Adrenal gland (tissue), 12 donors: ENCODE results near the gene TMEM108. TPM values are rescaled to one million over a fixed set of nuclear protein-coding genes. Genes with fewer than 3 reads are reported as not detected.

Source experiments
- DNase-seq, 7 donors: peaks; one replicate each; pipeline ENCODE4 v3.0.0-alpha.2; 2019 to 2020
- H3K27ac ChIP-seq, 5 donors: fragments of 200-600 bp; sonication (generic) in 4 of 5; 1 replicate in 3 of 5; 2 replicates in 2 of 5; pipeline versions ENCODE4 v1.5.1 to v1.8.0; 2016 to 2020; ENCODE audit warnings: mild to moderate bottlenecking in 1 of 5
- H3K27me3 ChIP-seq: fragments of 200-600 bp; 2 replicates; pipeline ENCODE4 v1.8.0; 2021
- H3K36me3 ChIP-seq, 2 donors: fragments of 200-600 bp; replicated peaks in 1 of 2; 1 replicate in 1 of 2; 2 replicates in 1 of 2; pipeline versions ENCODE4 v1.5.1 to v1.8.0; 2018 to 2022
- H3K4me1 ChIP-seq, 2 donors: fragments of 200-600 bp; replicated peaks in 1 of 2; 1 replicate in 1 of 2; 2 replicates in 1 of 2; pipeline versions ENCODE4 v1.5.1 to v1.8.0; 2018 to 2021
- H3K4me3 ChIP-seq, 4 donors: fragments of 200-600 bp; sonication (generic) in 3 of 4; one replicate each; pipeline ENCODE4 v1.5.1; 2016 to 2018
- H3K9me3 ChIP-seq, 3 donors: fragments of 200-600 bp; sonication (generic) in 1 of 3; replicated peaks in 1 of 3; 1 replicate in 2 of 3; 2 replicates in 1 of 3; pipeline versions ENCODE4 v1.5.1 to v1.8.0; 2016 to 2021
- CTCF ChIP-seq, 6 experiments: fragments of 450-650 bp in 4 of 6; fragments of 200-600 bp in 2 of 6; sonication (generic) in 1 of 6; IDR thresholded peaks; 1 replicate in 5 of 6; 2 replicates in 1 of 6; pipeline versions ENCODE4 v1.5.1 to v1.8.0; 2016 to 2021; ENCODE audit warnings: antibody characterized with exemption in 6 of 6, mild to moderate bottlenecking in 2 of 6, moderate library complexity in 1 of 6
- POLR2A ChIP-seq, 2 donors: fragments of 450-650 bp; IDR thresholded peaks; one replicate each; pipeline ENCODE4 v1.6.1; 2017; ENCODE audit warnings: antibody characterized with exemption in 2 of 2, mild to moderate bottlenecking in 2 of 2, moderate library complexity in 1 of 2
- WGBS, 4 donors: extraction: QIAGEN DNeasy Blood & Tissue Kit in 2 of 4; methylation state at CpG; one replicate each; pipeline versions ENCODE4 v1.1.5 to v1.1.7; 2013 to 2017; 5-methylcytosine and 5-hydroxymethylcytosine counted together
- intact Hi-C, 2 donors: fragments of 100-400 bp; cut with DNase I; formaldehyde crosslinking; loops; one replicate each; pipeline versions ENCODE4 v1.14.1 to v1.15.0; 2022 to 2023
- polyA plus RNA-seq, 3 donors: library from polyadenylated mRNA; stranded (reverse); fragments of 200-250 nt in 2 of 3; fragments of 350-450 nt in 1 of 3; fragmentation: Illumina TruSeq in 1 of 3; extraction: RNeasy Lipid Tissue Mini Kit (QIAGEN cat#74804) in 1 of 3; gene quantifications; one replicate each; pipeline ENCODE4 v1.2.3, GENCODE V29; 2013 to 2014
- total RNA-seq, 9 donors: library from RNA; depleted of rRNA in 4 of 9; stranded (reverse); fragments of >200 nt in 4 of 9; fragments of 120-200 nt in 1 of 9; fragmentation: NEBNext Ultra II Directional in 1 of 9; extraction: Animal tissue kit (Norgen Biotek cat#: 25700) in 1 of 9; gene quantifications; one replicate each; pipeline versions ENCODE4 v1.1.0 to v1.2.4, GENCODE V29; 2013 to 2023
- donor health status: healthy with polysubstance abuse.
- donor health status: Bipolar disorder and iron deficiency.
- donor health status: DM: yes; HTN: yes; CAD: no.
- donor health status: DM: no; HTN: no; CAD: no.
- donor health status: DM: no; HTN: no; CAD: no.
- donor health status: DM: yes; HTN: yes; CAD: no.

TMEM108 gene
- total and polyA plus RNA-seq, 12 donors: 0.67 to 38.0 (median 14.8) TPM

DNA sequence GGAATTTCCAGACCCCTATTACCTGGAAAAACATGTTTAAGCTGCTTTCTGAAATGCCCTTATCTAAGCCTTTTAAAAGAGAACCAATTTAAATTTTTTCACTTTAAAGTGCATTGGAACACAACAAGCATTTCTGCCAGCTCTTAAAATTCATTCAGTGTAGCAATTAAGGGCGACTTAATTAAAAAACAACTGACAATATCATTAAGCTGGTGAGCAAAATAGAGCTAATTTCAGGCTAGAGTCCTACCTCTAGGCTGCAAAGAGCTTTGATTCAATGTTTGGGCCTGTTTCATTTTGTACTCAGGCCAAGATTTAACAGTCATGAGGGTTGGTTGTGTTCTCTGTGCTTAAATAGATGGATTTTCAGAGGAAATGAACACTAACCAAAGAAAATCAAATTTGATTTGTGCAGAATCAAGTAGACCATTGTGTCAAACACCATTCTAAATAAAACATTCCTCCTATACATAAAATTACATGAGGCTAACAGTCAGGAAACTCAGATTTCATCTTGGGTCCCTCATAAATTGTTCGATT, 114.6 kb downstream of the TMEM108 start:
- 62 to 95% (median 91%) methylated on average over 2 of the region's 2 CpGs for WGBS, 4 donors
- Histone ChIP-seq H3K4me1 (no peaks in the 10 kb centered on the region), H3K27ac (no peak overlapping the region), H3K27me3 (no peaks in the 10 kb centered on the region), H3K36me3 (no peaks in the 10 kb centered on the region), H3K9me3 (peaks cover 0 to 5% (median 0%) of the 10 kb centered on the region in 3 donors), H3K4me3 (no peak overlapping the region)
- TF ChIP-seq POLR2A (IDR thresholded peaks at IDR 0.05) (no peak), CTCF (IDR thresholded peaks at IDR 0.05) (no peak)
- intact Hi-C loops: no loop called here
- no peak for DNase-seq

DNA sequence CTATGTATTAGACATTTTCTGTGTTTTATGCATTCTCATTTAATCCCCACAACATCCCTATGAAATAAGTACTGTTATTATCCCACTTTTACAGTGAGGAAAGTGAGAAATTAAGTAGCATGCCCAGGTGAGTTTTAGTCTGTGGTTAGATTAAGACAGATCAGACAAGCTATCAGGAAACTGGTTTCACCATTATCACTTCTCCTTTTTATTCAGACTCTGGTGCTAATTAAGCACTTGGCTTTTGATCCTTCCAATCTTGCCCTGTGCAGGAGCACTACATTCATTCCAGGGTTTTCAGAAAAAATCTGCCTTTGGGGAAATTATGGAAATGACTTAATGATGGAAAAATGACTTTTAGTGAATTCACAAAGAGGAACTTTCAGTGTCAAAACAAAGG, 115.2 kb downstream of the TMEM108 start:
- intact Hi-C loops: no loop called here
- Histone ChIP-seq H3K27ac (no peak overlapping the region), H3K36me3 (no peaks in the 10 kb centered on the region), H3K4me3 (no peak overlapping the region), H3K4me1 (peaks cover 0 to under 1% of the 10 kb centered on the region in 2 donors), H3K27me3 (no peaks in the 10 kb centered on the region), H3K9me3 (peaks cover 0 to 5% (median 0%) of the 10 kb centered on the region in 3 donors)
- no peak for DNase-seq
- TF ChIP-seq POLR2A (IDR thresholded peaks at IDR 0.05): no peak
- TF ChIP-seq CTCF (IDR thresholded peaks at IDR 0.05): no peak

DNA sequence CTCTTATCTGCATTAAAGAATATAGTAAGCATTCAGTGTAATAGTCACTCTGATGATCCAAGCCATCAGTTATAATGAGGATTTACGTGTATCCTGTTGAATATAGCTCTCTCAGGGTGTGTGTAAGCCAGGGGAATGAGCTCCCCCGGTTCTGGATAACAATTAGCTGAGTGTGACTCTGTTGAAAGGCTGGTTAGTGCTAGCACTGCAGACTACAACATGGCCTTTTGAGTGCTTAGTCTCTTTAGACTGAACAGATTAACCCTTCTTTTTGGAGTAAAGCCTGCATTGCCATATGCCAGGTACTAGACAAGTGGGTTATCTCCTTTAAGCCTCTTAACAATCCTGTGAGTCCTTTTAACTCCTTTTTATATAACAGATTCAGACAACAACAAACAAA, 119.5 kb downstream of the TMEM108 start:
- Histone ChIP-seq H3K9me3 (no peaks in the 10 kb centered on the region), H3K27me3 (no peaks in the 10 kb centered on the region), H3K36me3 (no peaks in the 10 kb centered on the region), H3K4me1 (peaks cover 6 to 21% of the 10 kb centered on the region in 2 donors), H3K27ac (no peak overlapping the region), H3K4me3 (no peak overlapping the region)
- 77 to 82% (median 77%) methylated on average over 2 of the region's 2 CpGs for WGBS, 4 donors
- no peak for TF ChIP-seq CTCF (IDR thresholded peaks at IDR 0.05)
- no peak for TF ChIP-seq POLR2A (IDR thresholded peaks at IDR 0.05)
- DNase-seq: no peak
- intact Hi-C loops: no loop called here

DNA sequence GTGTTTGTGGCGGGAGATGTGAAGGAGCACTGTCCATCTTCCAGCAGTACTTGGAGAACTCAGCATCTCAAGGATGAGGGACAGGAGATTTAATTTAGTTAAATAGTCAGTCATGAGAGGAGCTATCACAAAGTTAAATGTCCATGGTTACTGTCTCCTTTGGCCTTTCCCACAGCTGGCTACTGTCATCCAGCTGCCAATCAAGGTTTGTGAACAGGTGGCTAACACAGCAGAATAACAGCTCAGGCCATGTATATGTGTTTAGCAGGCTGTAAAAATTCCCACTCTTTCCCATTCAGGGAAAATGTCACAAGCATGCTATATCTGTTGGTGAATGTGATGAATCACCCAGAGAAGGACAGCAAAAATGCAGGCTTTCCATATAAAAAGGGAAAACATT, 120.5 kb downstream of the TMEM108 start:
- TF ChIP-seq CTCF (IDR thresholded peaks at IDR 0.05): no peak
- no peak for TF ChIP-seq POLR2A (IDR thresholded peaks at IDR 0.05)
- H3K4me1 ChIP-seq: peaks cover 6 to 24% of the 10 kb centered on the region in 2 donors
- no peak for DNase-seq
- no peaks in the 10 kb centered on the region for H3K36me3 ChIP-seq
- H3K27ac ChIP-seq: peak overlapping the region in 1 of 5 donors; percentile 47
- no peaks in the 10 kb centered on the region for H3K9me3 ChIP-seq
- WGBS, 4 donors: 95 to 100% (median 98%) methylated on average over 1 of the region's 1 CpG
- H3K4me3 ChIP-seq: no peak overlapping the region
- H3K27me3 ChIP-seq: no peaks in the 10 kb centered on the region
- intact Hi-C loops: no loop called here
